Fibroblast of upper back skin (primary cell): ENCODE data around the gene SEMG2.
A peak's percentile ranks its signal among the peaks of the same experiment; 100 is the strongest.

ENCODE experiments used
- DNase-seq: peaks from one replicate; pipeline ENCODE4 v3.0.0-alpha.2; 2013

SEMG2 gene, protein sequence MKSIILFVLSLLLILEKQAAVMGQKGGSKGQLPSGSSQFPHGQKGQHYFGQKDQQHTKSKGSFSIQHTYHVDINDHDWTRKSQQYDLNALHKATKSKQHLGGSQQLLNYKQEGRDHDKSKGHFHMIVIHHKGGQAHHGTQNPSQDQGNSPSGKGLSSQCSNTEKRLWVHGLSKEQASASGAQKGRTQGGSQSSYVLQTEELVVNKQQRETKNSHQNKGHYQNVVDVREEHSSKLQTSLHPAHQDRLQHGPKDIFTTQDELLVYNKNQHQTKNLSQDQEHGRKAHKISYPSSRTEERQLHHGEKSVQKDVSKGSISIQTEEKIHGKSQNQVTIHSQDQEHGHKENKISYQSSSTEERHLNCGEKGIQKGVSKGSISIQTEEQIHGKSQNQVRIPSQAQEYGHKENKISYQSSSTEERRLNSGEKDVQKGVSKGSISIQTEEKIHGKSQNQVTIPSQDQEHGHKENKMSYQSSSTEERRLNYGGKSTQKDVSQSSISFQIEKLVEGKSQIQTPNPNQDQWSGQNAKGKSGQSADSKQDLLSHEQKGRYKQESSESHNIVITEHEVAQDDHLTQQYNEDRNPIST

DNA sequence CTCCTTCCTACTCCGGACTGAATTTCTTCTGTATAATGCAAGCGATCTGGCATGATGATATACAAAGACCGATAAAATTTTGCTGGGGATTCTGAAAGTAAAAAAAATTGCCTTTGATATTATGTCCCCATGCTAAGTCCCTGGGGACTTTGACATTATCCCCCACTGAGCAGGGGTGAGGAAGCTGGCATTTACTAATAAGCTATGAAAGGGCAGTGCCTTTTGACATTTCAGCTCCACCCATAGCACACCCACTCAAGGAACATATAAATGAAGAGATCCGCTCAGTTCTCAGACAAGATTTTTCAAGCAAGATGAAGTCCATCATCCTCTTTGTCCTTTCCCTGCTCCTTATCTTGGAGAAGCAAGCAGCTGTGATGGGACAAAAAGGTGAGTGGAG is at the start of gene SEMG2:
Gene SEMG2 (plus strand): TSS at position 298 of the 400 bp plus-strand sequence. CDS start 17 bp downstream, at position 315.
- no peak for DNase-seq

DNA sequence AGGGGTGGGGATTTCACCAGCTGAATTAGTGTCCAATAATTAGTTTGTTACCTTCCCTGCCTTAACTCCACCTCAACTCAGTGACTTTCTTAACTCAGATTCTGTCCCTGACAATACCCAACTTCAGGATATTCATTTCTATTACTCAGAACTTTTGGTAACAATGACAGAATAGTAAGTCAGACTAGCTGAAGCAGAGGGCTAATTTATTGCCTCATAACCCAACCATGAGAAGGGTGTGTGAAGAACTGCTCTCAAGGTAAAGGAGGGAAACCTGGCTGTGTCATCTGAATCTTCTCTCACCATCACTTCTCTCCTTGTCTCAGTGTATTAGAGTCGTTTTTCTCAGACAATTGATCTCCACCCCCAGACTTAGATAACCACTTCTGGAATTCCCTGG is 47.7 kb upstream of the SEMG2 start:
- DNase-seq = no peak

DNA sequence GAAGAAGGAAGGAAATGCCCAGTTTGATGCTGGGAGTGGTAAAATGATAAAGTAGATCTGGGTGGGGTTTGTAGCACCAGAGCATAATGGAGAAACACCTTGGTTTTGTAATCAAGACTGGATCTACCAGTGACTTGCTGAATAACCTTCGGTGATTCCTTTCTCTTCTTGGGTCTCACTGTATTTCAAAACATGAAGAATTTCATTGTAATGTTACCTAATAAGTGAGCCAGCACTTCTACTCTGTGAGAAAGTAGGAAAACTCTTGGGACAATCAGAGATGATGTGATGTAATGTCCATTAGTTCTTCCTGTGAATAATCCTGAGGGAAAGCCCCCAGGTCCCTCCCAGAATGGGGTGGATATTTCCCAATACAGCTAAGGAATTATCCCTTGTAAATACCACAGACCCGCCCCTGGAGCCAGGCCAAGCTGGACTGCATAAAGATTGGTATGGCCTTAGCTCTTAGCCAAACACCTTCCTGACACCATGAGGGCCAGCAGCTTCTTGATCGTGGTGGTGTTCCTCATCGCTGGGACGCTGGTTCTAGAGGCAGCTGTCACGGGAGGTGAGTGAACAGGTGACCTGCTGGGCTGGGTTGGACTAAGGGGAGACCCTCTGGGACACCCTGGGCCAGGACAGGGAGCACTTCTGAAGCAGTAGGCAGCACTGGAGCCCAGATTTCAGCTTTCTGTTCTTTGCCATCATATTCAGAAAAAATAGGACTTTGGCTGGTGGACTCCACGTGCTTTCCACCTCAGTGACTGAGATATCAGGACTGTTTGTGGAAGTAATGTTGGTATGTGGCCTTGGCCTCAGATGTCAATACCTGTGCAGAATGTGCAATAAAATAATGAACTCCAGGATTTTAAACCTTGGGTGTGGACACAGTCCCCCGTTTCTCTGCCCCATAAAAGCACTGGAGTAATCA is 46.5 kb upstream of the SEMG2 start, which contains the start of gene PI3:
Gene PI3 (plus strand): TSS at position 469 of the 931 bp plus-strand sequence. CDS start 21 bp downstream, at position 490.
- peak; percentile 3 for DNase-seq

- DNase-seq = peak; percentile 5
These were observed 44.5 kb upstream of the SEMG2 start for GRCh38 chr20:45176526-45177267.

DNA sequence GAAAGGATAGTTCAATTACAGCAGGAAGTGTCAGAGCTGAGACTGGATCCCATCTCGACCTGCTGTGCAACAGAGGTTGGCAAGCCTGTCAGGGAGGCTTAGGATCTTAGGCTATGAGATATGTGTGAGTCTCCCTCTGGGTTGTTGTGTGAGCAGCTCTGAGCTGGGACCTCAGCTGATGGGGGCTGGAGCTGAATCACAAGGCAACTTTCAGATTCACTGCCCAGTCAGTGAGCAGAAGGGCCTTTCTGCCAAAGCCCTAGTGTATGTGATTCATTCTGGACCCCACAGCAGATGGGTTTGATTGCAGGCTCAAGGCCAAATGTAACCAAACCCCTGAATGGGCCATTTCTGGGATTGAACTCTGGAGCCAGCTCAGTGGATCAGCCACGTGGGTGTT is 42.0 kb upstream of the SEMG2 start:
- peak; percentile 7 for DNase-seq

DNA sequence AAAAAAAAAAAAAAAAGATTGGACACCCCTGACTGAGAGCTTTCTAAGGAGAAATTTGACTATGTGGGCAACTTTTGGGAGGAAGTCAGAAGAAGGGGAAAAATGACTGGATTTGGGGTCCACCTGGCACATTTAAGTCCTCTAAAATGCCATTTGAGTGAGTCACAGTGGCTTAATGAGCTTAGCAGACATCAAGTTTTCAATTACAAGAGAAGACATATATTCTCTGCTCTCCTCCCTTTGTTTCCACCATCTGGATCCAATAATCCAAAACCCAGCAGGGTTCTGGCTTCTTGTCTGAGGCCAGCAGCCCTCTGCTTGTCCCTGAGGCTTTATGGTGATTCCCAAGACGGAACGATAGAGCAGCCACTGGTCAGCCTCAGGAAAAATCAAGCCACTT is 39.5 kb upstream of the SEMG2 start:
- DNase-seq = peak; percentile 76

DNA sequence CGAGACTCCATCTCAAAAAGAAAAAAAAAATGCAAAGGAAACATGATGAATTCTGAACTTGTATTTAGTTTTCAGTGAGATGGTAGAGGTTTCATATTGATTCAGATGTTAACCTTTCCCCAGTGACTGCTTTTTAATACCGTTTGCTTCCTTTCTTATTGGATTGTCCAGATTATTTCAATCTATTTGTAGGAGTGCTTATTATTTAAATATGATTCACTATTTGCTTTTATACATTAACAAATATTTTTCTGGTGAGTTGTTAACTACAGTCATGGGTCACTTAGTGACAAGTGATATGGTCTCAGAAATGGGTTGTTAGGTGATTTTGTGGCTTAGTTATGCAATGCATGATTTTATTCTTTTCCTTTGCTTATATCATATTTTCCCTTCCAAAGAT is 38.1 kb upstream of the SEMG2 start:
- no peak for DNase-seq

DNA sequence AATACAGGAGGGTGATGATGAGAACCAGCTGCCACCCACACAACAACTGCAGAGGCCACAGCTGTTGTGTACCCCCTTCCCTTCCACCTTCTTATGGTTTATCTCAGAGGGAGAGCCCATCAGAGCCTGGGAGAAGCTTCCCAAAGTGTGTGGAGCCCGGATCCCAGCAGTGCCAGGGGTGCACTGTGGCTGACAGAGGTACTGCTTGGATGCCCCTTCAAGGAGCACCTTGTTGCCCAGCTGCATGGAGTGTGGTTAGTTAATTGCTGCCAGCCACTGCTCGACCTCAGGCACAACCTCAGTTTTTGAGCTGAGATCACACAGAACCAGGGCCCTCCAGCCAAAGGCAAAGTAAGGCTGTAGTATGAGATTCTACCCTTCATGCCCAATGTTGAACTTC is 33.5 kb upstream of the SEMG2 start:
- DNase-seq = no peak

DNA sequence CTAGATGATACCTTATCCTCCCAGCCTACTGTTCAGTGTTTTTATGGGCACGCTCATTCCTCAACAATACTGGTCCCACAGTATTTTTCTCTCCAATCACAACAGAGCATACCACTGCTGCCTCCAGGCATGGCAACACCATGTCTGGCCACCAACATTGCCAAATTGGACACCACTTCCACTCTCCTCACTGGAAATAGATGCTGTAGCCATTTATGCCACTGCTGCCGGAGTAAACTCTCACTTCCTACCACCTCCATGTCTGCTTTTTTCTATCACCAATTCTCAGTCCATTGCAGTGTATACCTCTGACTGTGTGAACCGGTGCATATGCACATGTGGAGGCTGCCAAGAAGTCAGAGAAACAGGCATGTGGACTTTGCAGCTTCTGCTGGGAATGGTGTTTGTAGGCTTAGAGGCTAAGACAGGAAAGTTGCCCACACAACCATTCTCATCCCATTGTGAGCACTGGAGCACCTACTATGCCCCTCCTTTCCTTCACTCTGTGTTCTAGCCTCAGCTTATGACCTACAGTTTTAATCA is 32.0 kb upstream of the SEMG2 start:
- DNase-seq = no peak

DNA sequence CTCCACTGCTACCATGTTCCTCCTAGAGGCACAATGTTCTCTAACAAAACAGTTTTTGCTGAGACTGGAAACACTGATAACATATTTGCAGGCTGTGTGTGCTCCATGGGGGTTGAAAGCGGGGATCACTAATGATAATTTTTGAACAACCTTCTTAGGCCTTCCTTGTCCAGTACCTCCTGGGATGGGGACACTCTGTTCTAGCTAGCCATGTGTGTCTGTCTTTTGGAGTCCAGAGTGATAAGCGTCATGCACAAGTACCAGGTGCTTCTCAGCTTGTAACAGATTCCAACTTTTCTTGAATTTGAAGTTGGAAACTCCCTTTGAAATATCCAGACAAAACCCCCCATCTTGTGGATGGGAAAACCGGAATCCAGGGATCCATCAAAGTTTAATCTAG is 31.3 kb upstream of the SEMG2 start:
- no peak for DNase-seq

GRCh38 chr20:45191926-45192325 is 29.2 kb upstream of the SEMG2 start:
- no peak for DNase-seq

GRCh38 chr20:45193331-45193730 is 27.8 kb upstream of the SEMG2 start:
- no peak for DNase-seq

GRCh38 chr20:45206725-45207124 is 14.4 kb upstream of the SEMG2 start, which contains the start of gene SEMG1:
SEMG1 (plus strand) TSS chr20:45207033; CDS start chr20:45207054, 21 bp downstream.
- DNase-seq = no peak

- no peak for DNase-seq
These were observed 11.2 kb upstream of the SEMG2 start for GRCh38 chr20:45209924-45210323.

GRCh38 chr20:45211569-45212474 is 9.4 kb upstream of the SEMG2 start:
- DNase-seq = no peak

GRCh38 chr20:45212836-45213235 is 8.3 kb upstream of the SEMG2 start:
- DNase-seq = no peak

- no peak for DNase-seq
These were observed 3.0 kb upstream of the SEMG2 start for GRCh38 chr20:45218124-45218523.

- no peak for DNase-seq
These were observed 2.5 kb upstream of the SEMG2 start for GRCh38 chr20:45218636-45219035.

- DNase-seq = no peak
These were observed 2.0 kb downstream of the SEMG2 start for GRCh38 chr20:45223136-45223535.

- no peak for DNase-seq
These were observed 5.1 kb downstream of the SEMG2 start for GRCh38 chr20:45226287-45226686.
